ENCODE results near the gene ITPA.

The ITPA gene

DNA sequence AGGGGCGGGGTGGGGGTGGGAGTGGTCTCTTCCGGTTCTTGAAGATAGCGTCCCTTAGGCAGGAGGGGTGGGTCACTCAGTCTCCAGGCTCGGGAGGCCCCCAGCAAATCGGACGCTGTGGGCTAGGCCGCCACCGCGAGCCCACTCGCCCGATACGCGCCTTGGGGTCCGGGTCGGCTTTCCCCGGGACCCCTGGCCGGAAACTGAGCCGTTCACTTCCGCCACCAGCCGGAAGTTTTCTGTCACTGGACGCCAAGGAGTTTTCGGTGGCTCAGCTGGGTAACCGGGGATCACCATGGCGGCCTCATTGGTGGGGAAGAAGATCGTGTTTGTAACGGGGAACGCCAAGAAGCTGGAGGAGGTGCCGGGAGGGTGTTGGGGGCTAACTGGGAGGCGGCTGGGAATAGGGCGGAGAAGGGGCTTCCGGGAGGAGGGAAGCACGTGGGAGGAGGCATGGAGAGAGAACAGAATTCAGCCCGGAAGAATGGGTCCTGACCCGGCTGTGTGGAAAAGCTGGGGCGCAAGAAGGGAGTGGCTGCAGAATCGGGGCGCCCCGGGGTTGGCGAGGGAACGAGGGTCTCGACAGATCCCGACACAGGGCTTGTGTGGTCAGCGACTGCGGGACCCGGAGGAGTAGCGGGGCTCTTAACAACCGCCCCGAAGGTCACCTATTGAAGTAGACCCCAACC lies at the start of gene ITPA:
Gene ITPA, plus strand, starts transcription at position 242 of the 689 bp plus-strand sequence. Its CDS starts 54 bp downstream, at position 296.
- peak; percentile 15 for DNase-seq

DNA sequence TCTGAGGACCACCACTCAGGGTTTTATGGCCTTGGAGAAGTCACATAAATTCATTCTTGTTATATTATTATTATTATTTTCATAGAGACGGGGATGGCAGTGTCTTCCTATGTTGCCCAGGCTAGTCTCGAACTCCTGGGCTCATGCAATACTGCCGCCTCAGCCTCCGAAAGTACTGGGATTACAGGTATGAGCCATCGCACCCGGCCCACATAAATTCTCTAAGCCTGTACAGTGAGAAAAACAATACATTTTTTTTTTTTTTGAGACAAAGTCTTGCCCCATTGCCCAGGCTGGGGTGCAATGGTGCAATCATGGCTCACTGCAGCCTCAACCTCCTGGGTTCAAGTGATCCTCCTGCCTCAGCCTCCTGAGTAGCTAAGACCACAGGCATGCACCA lies 48.9 kb upstream of the ITPA start:
- no peak for DNase-seq

DNA sequence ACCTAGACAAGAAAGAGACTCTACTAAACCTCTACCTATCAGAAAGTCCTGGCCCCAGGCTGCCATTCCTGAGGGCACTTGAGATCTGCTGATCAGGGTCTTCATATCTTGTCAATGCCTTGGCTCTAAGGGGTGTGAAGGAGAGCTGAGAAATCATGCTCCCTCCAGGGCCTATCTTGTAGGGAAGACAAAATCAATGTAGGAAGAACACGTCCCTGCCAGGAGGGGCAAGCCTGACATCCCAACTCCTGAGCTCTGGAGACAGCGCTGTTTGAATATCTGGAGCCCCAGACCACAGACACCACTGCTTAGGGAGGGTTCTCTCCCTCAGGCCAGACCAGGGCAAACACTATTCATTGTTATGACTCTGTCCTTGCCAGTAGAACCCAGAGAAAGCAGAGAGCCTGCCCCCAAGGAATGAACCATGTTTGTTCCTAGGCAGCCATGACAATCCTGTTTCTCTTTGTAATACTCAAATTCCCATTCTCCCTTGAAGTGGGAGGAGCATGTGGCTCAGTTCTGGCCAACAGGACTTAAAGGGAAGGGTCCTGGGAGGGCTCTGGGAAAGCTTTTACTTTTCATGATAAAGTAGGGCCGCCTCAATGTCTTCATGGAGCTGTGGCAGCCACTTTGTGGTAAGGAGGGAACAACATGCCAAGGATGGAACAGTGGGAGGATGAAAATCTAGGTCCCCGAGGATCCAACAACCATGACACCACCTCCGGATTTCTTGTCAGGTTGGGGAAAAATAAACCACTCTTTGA lies 47.8 kb upstream of the ITPA start:
- no peak for DNase-seq

DNA sequence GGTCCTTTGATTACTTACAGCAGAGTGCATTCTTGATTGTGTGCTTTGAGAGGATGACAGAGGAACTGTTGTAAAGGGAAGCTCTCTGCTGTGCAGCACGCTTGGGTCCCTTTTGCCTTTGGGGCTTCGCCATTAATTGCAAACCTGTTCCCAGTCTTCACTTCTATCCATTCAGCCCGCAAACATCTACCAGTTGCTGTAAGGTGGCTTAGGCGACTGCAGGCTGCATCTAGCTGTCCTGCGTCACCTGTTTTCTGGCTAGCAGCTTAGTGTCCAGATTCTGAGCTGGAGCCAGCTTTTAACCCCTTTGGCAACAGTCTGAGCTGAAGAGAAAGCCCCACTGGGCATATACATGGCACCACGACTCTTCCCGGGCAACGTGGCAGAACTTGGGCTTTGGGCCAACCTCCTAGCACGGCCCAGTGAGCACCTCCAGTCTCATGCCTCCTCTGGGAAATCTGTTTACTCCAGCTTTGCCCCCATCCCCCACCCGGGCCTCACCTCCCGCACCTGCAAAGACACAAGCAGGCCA lies 47.2 kb upstream of the ITPA start:
- peak; percentile 88 for DNase-seq

DNA sequence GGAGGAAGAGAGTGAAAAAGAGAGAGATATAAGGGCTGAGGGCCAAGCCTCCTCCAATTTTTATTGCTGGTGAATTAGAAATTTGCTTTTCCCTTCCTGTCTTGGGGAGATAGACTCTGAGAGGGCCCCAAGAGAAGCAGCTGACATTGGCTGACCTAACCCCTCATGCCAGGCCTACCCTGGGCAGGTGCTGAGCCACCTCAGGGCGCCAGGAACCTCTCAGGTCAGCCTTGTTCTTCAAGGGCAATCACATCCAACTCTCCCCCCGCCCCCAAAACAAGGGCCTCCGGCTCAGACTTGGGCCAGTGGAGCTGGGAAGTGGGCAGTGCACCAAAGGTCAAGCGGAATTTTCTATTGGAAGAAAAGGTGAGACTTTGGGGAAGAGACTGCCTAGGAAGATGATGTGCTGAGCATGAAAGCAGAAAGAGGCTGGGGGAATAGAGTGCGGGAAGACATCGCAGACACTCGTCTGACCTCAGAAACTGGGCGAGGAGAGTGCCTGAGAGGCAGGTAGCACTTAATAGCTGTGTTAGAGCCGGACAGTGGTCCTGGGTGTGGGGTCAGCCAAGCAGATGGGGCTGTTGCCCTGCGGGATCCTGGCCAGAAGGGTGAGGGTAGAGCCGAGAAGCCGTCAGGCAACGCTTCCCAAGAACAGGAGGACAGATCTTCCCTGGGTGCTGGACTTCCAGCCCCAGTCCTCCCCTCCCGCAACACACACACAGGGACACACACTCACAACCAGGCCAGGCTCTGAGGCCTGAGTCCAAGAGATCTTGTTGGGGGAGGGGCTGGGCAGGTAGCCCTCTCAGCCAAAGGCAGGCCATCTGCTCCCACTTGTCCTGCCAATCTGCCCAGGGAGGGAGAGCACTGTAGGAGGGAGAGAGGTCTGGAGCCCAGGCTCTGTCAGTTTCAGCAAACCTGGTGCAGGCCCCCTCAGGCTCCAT lies 45.9 kb upstream of the ITPA start:
- DNase-seq = no peak

DNA sequence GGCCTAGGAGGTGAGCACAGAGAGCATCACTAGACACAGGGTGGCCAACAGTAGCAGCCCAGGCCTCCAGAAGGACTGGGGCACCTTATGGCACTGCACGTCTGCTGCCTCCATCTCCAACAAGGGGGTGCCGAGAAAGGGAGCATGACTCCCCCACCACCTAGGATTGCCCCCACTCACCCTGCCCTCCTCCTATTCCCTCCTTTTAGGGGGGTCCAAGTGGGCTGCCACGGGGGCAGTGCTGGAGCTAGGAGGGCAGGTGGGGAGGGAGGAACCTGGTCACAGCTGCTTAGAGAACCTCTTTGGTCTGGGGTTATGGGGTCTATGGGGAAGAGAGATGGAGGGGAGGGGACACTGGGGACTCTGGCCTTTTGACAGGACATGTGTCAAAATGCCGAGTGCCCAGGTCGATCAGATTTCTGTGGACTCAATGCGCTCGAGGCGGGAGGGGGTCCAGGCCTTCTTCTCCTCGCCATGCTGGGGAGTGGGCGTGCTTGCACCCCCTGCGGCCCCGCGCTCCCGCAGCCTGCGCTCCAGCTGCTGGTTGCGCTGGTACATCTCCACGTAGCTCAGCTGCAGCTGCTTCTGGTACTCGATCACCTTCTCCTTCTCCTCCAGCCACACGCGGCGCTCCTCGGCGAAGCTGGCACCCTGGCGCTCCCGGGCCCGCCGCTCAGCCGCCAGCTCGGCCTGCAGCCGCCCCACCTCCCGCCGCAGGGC lies 45.1 kb upstream of the ITPA start:
- DNase-seq = no peak

DNA sequence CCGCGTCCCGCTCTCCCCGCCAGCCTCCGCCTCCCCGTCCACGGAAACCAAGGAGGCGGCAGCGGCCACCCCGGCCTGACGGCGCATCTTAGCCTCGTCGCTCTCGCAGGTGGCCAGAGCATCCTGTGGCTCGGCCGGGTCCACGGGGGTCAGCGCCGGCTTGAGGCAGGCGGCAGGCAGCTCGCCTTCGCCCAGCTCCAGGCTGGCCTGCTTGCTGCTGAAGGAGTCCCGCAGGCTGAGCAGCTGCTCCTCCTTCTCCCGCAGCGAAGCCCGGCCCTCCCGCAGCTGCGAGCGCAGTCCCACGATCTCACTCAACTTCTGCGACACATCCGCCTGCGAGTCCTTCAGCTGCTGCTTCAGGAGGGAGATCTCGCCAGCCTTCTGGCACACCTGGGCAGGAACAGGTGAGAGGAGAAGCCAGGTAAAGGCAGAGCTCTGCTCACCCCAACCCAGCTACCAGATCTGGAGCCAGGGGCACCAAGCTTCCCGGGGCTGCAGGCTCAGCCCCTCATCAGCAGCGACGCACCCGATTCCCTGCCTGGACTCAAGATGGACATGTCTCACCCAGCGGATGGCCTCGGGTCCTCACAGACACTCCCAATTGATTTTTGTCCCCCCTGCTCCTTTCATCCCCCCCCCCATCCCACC lies 44.4 kb upstream of the ITPA start:
- no peak for DNase-seq

DNA sequence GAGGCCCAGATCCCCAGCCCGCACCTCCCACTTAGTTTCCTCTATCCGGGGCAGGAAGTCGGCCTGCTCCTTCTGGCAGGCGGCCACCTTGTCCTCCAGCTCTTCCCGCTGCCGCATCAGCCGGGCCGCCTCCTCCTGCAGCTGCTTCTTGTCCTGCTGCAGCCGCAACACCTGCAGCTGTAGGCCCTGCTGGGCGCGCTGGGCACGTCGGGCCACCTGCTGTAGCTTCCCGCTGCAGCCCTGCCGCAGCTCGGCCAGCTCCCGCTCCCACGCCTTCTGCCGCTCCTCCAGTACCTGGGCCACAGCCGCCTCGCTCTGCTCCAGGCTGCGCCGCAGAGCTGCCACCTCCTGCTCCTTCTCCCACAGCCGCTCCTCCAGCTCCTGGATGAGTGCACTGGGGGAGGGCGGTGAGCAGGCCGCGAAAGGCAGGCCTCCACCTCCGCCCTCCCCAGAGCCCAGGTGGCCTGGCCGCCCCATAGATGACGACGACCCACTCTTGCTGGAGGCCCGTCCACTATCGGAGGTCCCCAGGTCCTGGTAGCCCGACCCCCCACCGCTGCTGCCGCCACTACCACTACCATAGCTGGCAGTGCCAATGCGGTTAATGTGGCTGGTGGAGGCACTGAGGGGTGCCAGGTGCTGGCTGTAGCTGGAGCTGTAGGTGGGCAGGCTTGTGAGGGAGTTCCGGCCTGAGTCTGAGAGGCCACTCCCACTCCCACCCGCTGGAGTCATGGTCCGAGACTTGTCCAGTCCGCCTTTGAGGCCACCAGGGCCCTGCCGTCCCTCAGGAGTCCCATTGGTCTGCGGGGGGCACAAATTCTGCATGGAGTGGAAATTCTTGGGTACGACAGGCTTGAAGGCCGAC lies 43.6 kb upstream of the ITPA start:
- no peak for DNase-seq

DNA sequence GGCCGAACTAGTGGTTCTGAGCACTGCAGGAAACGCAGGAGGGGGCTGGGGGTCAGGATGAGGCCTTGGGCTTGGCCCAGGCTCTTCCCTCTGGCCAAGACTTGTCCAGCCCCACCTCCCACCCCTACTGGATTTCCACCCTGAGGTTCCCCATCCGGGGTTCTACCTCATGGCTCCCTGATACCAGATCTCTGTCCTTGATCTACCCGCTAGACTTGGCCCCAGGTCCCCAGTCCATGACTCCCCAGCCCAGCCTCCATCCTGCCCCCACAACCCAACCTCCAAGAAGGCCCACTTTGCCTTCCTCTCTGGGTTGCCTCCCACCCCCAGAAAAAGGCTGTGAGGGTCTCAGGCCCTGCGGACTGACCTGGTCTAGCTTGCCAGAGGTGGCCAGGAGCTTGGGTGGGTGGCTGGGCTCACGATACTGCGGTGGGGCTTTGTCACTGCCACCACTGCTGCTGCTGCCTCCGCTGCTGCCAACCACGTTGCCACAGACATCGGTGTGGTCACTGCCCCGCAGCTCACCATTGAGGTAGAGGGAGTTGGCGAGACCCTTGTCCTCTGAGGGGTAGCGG lies 42.9 kb upstream of the ITPA start:
- no peak for DNase-seq

DNA sequence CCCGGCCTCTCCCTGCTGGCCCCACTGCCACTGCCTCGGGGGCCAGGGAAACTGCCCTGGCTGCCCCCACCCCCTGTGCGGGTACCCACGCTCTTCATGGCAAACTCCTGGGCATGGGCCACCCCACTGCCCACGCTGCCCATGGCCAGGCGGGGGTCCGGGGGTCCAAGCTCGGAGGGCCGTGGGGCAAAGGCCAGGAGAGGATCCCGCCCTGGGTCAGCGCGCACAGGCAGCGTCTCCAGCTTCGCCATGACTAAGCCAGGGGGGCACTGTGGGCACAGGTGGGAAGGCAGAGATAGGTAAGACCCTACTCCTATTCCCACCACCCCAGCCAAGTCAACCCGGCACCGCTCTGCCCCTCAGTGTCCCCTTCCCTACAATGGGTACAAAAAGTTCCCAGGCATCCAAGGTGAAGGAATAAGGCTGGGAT lies 42.4 kb upstream of the ITPA start:
- DNase-seq = no peak

DNA sequence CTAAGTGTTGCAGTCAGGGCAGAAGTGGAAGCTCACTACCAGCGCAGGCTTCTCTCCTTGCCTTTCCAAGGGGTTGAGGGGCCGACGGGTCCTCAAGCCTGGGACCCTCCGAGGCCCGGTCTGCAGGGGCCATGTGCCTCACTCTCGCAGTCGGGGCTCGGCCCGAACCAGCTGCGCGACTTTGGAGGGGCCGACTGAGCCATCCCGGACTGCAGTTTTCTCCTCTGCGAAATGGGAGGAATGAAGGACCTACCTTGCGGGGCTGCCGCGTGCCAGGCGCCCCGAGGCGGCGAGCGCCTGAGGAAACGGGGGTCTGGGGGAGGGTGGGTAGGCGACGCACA lies 41.6 kb upstream of the ITPA start:
- no peak for DNase-seq

DNA sequence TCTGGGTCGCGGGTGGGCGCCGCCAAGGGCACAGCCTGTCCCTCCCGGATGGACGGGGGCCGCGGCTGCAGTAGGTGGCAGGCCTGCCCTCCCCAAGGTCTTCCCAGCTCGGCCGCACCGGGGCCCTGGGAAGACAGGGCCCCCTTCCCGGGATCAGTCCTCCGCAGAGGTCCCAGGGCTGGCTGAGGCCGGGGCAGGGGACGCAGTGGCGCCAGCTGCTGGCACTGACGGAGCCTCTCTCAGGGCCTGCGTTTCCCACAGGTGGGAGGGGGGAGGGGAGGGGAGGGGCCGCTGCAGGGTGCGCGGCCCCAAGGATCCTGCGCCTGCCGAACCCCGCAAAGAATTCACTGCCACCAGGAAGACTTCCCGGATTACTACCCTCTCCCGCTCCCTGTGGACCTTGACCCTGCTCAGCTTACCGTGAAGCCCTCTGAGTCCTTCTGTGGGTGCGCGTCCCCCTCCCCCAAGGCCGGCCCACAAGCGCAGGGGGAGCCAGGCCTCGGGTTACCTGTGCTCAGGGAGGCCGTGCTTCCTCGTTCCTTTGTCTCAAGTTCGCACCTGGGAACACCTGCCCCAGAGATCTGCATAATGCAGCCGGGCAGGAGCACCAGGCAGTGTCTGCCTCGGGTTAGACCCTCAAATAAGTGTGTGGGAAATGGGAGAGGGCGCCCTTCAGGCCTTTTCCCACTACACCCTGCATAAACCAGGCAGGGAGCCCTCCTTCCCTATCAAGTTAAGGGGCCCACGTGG lies 41.0 kb upstream of the ITPA start:
- no peak for DNase-seq

DNA sequence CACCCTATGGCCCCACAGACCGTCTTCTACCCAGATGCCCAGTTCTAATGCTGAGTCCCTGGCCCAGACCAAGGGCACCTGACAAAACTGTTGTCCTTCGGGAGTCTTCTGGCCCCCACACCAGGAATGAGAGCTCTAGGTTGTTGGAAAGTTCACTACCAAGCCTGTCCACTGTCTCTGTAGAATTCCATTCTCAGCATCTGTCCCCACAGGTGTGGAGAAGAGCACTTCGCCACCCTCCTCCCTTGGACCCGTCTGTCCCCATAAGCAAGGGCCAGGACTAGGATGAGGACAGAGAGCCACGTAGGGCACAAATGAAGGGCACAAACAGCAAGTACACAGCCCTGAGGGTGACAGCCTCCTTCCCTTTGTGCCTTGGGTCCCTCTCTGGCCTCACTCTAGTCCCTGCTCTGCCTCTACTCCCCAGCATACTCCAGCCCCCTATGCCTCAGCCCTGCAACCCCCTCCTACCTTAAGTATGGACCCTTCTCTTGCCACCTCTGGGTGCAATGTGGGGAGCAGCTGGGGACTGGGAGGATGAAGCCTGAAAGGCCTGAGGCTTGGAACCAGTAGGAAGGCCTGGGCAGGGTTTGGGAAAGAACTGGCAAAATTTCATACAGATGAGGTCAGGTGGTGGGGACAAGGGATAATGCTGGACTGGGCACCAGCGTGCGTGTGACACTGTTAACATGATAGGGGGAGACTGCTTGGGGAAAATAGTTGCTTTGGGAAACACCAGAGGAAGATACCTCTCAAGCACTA lies 40.3 kb upstream of the ITPA start:
- no peak for DNase-seq

DNA sequence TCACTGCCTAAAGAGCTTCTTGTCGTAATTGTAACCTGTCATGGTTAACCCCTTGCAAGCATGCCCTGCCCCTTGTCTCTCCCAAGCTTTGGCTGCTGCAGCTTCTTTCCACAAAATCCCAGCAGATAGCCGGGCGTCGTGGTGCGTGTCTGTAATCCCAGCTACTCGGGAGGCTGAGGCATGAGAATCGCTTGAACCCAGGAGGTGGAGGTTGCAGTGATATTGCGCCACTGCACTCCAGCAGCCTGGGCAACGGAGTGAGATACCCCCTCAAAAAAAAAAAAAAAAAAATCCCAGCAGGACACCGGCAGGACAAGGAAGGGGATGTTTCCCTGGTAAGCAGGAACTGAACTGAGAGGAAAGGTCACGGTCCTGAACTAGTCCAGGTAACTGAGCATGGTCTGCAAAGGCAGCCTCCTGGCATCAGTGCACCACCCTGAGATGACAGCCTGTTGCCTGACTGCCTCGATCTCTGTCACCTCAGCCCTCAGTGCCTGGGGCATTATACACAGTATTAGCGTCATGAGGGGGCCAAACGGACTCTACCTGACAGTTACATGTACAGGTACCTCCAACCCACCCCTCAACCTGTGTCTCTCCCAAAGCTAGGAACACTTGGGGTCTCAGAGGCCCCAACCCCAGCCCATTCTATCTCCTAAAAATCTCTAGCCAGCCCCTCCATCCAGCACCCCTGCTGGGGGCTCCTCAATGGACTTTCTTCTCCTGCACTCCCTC lies 37.7 kb upstream of the ITPA start:
- no peak for DNase-seq

DNA sequence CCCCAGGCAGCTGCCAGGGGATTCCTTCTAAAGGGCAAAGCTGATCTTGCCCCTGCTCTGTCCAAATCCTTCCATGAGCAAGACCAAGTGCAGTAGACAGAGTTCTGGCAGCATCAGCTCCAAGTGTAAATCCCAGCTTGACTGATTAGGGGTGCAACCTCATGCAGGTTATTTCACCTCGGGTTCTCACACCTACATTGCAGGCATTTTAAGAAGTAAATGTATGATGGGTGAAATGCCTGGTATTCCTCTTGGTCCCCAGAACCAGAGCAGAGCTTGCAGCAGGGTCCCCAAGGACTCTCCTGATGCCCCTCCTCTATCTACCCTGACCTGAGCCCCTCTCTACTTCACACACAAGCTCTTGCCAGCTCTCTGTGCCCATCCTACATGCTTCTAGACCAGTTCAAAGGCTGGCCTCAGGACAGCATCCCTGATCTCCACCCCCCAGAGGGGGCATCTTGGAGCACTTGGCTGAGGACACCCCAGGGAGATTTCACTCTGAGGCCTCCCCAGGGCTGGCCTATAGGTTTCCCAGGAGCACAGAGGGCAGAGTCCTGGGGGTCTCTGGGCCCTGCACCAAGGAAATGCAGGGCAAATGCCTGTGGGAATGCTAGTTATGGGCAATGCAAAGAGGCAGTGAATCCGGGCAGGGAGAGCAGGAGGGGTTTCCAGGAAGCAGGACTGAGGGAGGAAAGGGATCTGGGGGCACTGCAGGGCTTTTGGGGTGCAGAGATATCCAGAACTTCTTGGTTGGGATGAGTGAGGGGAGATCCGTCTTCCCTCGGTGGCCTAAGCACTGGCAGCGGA lies 37.0 kb upstream of the ITPA start:
- no peak for DNase-seq

DNA sequence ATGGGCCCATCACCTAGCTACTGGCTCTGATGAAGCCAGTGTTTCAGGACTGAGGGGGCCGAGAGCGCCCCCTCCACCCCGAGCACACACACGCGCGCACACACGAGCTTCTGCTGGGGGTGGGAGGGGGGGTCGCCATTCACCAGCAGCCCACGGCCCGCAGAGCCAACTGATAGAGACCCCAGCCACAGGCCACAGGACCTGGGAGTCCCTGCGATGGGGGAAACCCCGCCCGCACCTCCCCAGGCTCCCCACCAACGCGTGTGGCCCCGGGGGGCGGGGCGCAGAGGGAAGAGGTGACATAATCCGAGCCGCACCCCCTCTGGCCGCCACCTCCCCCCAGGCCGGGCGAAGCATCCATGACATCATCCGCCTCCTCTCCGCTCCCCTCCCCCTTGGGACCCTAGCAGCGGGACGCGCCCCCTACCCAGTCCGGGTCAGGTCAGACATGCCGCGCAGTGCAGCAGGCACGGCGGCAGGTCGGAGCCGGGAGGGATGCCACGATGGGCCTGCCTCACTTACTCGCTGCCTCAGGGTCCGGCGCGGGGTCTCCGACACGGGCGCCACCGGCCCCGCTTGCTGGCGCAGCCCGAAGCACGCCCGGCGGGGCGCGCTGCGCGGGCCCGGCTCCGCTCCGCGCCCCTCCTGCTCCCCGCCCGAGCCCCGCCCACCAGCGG lies 36.2 kb upstream of the ITPA start, which contains the start of gene LZTS3:
Gene LZTS3, minus strand, starts transcription at position 617 of the 677 bp plus-strand sequence. CDS start 6,386 bp downstream, outside the sequence.
- DNase-seq = peak; percentile 72

Measured in NCI-H1105 (cell line).